Measurements from ENCODE around the gene ADAMTS9. TPM values are rescaled to one million over a fixed set of nuclear protein-coding genes. Genes with fewer than 3 reads are reported as not detected.

Gene ADAMTS9
- total RNA-seq, 1 donor, result 0.54 TPM

DNA sequence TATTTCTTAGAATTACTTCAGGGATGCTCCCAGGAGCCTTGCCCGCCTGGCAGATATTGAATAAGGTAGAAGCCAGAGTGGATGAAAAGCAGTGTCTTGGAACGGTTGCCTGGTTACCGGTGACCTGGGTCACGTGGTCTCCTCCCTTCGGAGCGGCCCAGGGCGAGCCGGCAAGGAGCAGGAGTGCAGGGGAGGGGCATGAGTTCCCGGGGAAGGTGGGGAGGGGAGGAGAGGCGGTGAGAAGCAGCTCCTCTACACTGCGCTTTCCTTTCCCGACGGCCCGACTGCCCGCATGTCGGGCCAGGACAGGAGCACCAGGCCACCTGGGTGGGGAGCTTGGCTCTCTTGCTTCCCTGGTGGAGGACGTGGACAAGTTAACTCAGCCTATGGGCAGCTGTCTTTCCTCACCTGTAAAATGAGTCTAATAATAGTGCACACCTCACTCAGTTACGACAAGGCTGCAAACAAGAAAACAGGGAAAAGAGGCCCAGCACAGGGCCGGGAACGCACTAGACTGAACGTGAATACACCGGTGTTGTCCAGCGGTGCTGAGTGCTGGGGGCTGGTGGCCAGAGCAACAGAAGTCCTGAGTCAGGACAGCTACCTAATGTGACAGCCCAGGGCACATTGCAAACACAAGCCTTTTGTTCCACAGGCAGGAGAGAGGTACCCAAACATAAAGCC lies 198.3 kb downstream of the ADAMTS9 start:
- TF ChIP-seq, protein P1, sequence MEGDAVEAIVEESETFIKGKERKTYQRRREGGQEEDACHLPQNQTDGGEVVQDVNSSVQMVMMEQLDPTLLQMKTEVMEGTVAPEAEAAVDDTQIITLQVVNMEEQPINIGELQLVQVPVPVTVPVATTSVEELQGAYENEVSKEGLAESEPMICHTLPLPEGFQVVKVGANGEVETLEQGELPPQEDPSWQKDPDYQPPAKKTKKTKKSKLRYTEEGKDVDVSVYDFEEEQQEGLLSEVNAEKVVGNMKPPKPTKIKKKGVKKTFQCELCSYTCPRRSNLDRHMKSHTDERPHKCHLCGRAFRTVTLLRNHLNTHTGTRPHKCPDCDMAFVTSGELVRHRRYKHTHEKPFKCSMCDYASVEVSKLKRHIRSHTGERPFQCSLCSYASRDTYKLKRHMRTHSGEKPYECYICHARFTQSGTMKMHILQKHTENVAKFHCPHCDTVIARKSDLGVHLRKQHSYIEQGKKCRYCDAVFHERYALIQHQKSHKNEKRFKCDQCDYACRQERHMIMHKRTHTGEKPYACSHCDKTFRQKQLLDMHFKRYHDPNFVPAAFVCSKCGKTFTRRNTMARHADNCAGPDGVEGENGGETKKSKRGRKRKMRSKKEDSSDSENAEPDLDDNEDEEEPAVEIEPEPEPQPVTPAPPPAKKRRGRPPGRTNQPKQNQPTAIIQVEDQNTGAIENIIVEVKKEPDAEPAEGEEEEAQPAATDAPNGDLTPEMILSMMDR (IDR thresholded peaks at IDR 0.05; ENCODE audit: insufficient read depth, low read length), result no peak
- no peak for DNase-seq (ENCODE audit: low read depth)
- no peak overlapping the region for H3K4me3 ChIP-seq (ENCODE audit: low read depth, low read length)

DNA sequence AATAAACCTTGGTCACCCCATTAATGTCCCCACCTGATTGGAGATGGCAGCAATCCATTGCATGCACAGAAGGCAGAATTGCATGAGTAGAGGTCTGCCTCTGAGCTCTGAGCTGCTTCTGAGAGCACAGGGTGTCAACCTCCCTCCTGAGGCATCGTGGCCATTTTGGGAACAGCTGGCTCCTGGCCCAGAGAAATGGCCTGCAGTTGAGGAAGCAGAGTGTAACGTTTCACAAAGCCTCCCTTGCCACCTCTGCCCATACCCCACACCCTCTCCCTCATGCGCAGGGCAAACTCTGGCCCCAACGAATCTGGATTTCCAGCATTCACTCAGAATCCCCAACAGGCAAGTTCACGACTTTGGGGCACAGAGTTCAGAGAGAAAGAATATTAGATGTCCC lies 198.9 kb downstream of the ADAMTS9 start:
- H3K4me3 ChIP-seq (ENCODE audit: low read depth, low read length), result no peak overlapping the region
- no peak for DNase-seq (ENCODE audit: low read depth)
- TF ChIP-seq, protein P1 (IDR thresholded peaks at IDR 0.05; ENCODE audit: insufficient read depth, low read length), result no peak

DNA sequence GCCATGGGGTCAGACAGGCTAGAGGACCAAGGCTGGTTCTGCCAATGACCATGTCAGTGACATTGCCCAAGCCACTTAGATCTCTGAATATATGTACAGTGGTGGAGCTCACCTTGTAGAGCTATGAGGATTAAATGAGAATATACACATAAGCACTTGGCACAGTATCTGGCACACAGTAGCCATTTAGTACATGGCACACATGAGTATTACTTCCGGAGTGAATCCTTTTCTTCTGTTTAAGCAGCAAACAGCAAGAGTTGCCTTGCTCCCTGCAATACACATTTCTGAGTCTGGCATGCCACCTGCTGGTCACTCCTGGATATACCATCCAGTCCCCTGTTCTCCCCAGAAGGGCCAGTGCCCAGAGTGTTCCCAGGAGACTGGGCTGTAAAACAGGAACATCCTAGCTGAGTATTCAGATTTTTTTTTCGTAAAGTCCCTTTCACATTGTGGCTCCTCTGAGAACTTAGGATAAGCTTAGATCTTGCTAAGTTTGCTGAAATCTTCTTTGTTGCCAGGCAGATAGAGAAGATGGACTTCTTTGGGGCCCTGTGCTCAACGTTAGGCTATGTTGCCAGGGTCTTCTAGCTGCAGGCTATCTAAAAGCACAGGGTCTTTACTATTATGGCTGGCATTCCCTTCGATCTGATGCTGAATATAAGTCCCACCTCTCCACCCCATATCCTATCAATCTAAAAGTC lies 203.4 kb downstream of the ADAMTS9 start:
- TF ChIP-seq, protein P1 (IDR thresholded peaks at IDR 0.05; ENCODE audit: insufficient read depth, low read length), result peak; percentile 81

DNA sequence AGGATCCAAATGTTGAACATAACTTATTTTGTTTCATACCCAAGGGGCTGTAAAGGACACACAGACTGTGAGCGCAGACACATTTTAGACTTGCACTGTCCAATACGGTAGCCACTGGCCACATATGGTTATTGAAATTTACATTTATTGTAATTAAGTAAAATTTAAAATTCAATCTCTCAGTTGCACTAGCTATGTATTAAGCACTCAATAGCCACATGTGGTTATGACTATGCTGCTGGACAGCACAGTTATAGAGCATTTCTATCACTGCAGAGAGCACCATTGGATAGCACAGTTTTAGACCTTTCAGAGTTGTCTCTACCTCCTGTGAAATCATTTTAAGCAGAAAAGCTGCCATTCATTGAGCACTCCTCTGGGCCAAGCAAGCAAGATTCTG lies 204.3 kb downstream of the ADAMTS9 start:
- TF ChIP-seq, protein P1 (IDR thresholded peaks at IDR 0.05; ENCODE audit: insufficient read depth, low read length), result no peak
- DNase-seq (ENCODE audit: low read depth), result no peak

More for the DNA sequence above, 203.4 kb downstream of the ADAMTS9 start:
- no peak overlapping the region for H3K4me3 ChIP-seq (ENCODE audit: low read depth, low read length)
- peak; percentile 87 for DNase-seq (ENCODE audit: low read depth)

DNA sequence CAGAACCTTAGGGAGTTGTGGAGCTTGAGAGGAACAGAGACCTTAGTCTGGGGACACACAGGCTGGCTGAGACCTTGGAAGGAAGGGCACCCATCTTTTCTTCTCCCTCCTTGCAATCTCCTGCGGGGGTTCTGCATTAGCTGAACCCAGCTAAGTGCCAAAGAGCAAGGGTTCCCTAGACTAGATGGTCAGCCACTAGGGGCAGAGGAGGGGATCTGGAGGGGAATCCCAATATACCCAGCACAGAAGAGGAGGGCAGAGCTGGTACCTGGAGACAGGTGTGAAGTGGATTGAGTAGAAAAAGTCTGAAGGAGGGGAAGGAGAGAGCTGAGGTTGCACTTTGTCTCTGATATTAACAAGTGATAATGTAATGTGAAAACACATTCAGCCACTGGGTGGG lies 212.8 kb downstream of the ADAMTS9 start:
- TF ChIP-seq, protein P1 (IDR thresholded peaks at IDR 0.05; ENCODE audit: insufficient read depth, low read length), result no peak
- H3K4me3 ChIP-seq (ENCODE audit: low read depth, low read length), result no peak overlapping the region
- DNase-seq (ENCODE audit: low read depth), result no peak

More for the DNA sequence above, 204.3 kb downstream of the ADAMTS9 start:
- no peak overlapping the region for H3K4me3 ChIP-seq (ENCODE audit: low read depth, low read length)

DNA sequence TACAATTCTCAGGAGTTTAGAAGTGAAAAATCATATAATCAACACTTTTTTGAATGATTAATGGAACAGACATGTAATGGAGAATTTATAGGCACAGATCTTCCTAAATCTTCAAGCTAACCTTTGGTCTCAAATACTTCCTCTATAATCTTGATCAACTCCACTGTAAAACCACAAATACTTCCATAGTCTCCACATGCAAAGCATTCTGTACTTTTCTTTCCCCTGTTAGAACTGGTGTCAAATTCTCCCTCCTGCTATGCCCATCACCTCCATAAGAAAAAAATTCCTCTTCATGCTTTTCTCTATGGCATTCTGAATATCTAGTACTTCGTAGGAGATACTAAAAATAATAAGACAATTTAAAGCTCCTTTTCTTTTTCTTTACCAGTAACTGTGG lies 214.3 kb downstream of the ADAMTS9 start:
- H3K4me3 ChIP-seq (ENCODE audit: low read depth, low read length), result no peak overlapping the region
- no peak for DNase-seq (ENCODE audit: low read depth)
- TF ChIP-seq, protein P1 (IDR thresholded peaks at IDR 0.05; ENCODE audit: insufficient read depth, low read length), result no peak
